Caco-2 (cell line): ENCODE results near the gene FIZ1. TPM values are rescaled to one million over a fixed set of nuclear protein-coding genes. Genes with fewer than 3 reads are reported as not detected.

Experiments used
- BruUV-seq: library from RNA; stranded (reverse); fragments of 400-500 nt; replicated peaks from 2 replicates; lab custom pipeline; 2021; lab: Mats Ljungman, UMichigan
- CTCF ChIA-PET: fragments of 300-600 bp; sonication (Branson Sonifier 250); formaldehyde crosslinking; loops from one replicate; lab custom pipeline; 2022; ENCODE audit warnings: antibody characterized with exemption; lab: Charles Lee
- POLR2A ChIA-PET: fragments of 300-600 bp; sonication (Branson Sonifier 250); formaldehyde crosslinking; loops from one replicate; lab custom pipeline; 2022; ENCODE audit warnings: antibody characterized with exemption; lab: Charles Lee
- DNase-seq, 2 experiments: peaks; one replicate each; pipeline versions ENCODE4 v3.0.0 to v3.0.0-alpha.2; 2020 to 2022
- H3K27me3 ChIP-seq: replicated peaks from 2 replicates; pipeline ENCODE4 v1.6.0; 2011; ENCODE audit warnings: low read length; ENCODE audit not compliant: control insufficient read depth, insufficient read depth
- H3K36me3 ChIP-seq: 2 replicates; pipeline ENCODE4 v1.5.1; 2011; ENCODE audit warnings: low read length; ENCODE audit not compliant: control insufficient read depth, insufficient read depth
- H3K4me1 ChIP-seq: fragments of 250-450 bp; sonication (Bioruptor Pico); 2 replicates; pipeline ENCODE4 v1.5.1; 2020; ENCODE audit warnings: mild to moderate bottlenecking
- H3K4me3 ChIP-seq: 2 replicates; pipeline ENCODE4 v1.5.1; 2011; ENCODE audit warnings: low read depth, mild to moderate bottlenecking, control low read depth, low read length
- H3K9me3 ChIP-seq: fragments of 250-450 bp; sonication (Bioruptor Pico); 2 replicates; pipeline ENCODE4 v1.5.1; 2020; ENCODE audit warnings: mild to moderate bottlenecking, moderate library complexity
- H3K27ac Mint-ChIP-seq: one replicate; pipeline ENCODE4 v1.8.0; 2022; ENCODE audit warnings: mixed read lengths; ENCODE audit not compliant: unreplicated experiment
- H3K27me3 Mint-ChIP-seq: one replicate; pipeline ENCODE4 v1.8.0; 2022; ENCODE audit warnings: mixed read lengths; ENCODE audit not compliant: insufficient read depth, unreplicated experiment
- H3K36me3 Mint-ChIP-seq: one replicate; pipeline ENCODE4 v1.8.0; 2022; ENCODE audit warnings: mild to moderate bottlenecking, mixed read lengths; ENCODE audit not compliant: insufficient read depth, unreplicated experiment
- H3K4me1 Mint-ChIP-seq: one replicate; pipeline ENCODE4 v1.8.0; 2022; ENCODE audit warnings: low read depth, mixed read lengths; ENCODE audit not compliant: unreplicated experiment
- H3K4me3 Mint-ChIP-seq: one replicate; pipeline ENCODE4 v1.8.0; 2022; ENCODE audit warnings: mild to moderate bottlenecking, moderate library complexity, mixed read lengths; ENCODE audit not compliant: unreplicated experiment
- H3K9me3 Mint-ChIP-seq: one replicate; pipeline ENCODE4 v1.8.0; 2022; ENCODE audit warnings: mixed read lengths; ENCODE audit not compliant: unreplicated experiment
- CTCF ChIP-seq, 2 experiments: fragments of 200-600 bp in 1 of 2; IDR thresholded peaks; 1 replicate in 1 of 2; 2 replicates in 1 of 2; pipeline versions ENCODE4 v1.5.1 to v1.8.0; 2011 to 2022; ENCODE audit warnings: antibody characterized with exemption in 1 of 2, control low read depth in 1 of 2, inconsistent platforms in 1 of 2, low read depth in 1 of 2, low read length in 1 of 2, mild to moderate bottlenecking in 1 of 2, moderate library complexity in 1 of 2; ENCODE audit not compliant: insufficient read depth in 1 of 2, severe bottlenecking in 1 of 2, unreplicated experiment in 1 of 2
- intact Hi-C: fragments of 100-400 bp; cut with micrococcal nuclease; formaldehyde crosslinking; loops from one replicate; pipeline ENCODE4 v1.10.0; 2022; ENCODE audit not compliant: unreplicated experiment
- total RNA-seq: library from RNA; stranded (reverse); gene quantifications from 2 replicates; pipeline ENCODE4 v1.2.3, GENCODE V29; 2022

FIZ1 gene
- total RNA-seq, 1 experiment from 2014 or later = 27.2 TPM

GRCh38 chr19:55544014-55544413 lies 55.3 kb downstream of the FIZ1 start:
- Histone ChIP-seq H3K4me1 (peaks cover 38% of the 10 kb centered on the region), H3K27me3 (no peaks in the 10 kb centered on the region), H3K9me3 (no peaks in the 10 kb centered on the region), H3K4me3 (no peak overlapping the region), H3K36me3 (no peaks in the 10 kb centered on the region)
- intact Hi-C loops = no loop called here
- Mint-ChIP-seq H3K27ac (no peak overlapping the region), H3K9me3 (peaks cover 18% of the 10 kb centered on the region), H3K27me3 (no peaks in the 10 kb centered on the region), H3K4me1 (peaks cover 21% of the 10 kb centered on the region), H3K4me3 (no peak overlapping the region), H3K36me3 (peaks cover 4% of the 10 kb centered on the region)
- DNase-seq = no peak
- TF ChIP-seq CTCF (IDR thresholded peaks at IDR 0.05; ENCODE audit: insufficient read depth in 1 of 2, low read depth in 1 of 2, low read length in 1 of 2, severe bottlenecking in 1 of 2, unreplicated experiment in 1 of 2) = no peak
- POLR2A ChIA-PET = no interaction called here
- CTCF ChIA-PET = no interaction called here
- BruUV-seq = no TSS peak

GRCh38 chr19:55543567-55543966 lies 55.8 kb downstream of the FIZ1 start:
- H3K4me1 Mint-ChIP-seq = peaks cover 21% of the 10 kb centered on the region
- Histone ChIP-seq H3K9me3 (no peaks in the 10 kb centered on the region), H3K4me1 (peaks cover 33% of the 10 kb centered on the region), H3K4me3 (no peak overlapping the region), H3K27me3 (no peaks in the 10 kb centered on the region), H3K36me3 (no peaks in the 10 kb centered on the region)
- intact Hi-C loops = no loop called here
- TF ChIP-seq CTCF (IDR thresholded peaks at IDR 0.05; ENCODE audit: insufficient read depth in 1 of 2, low read depth in 1 of 2, low read length in 1 of 2, severe bottlenecking in 1 of 2, unreplicated experiment in 1 of 2) = no peak
- peaks cover 18% of the 10 kb centered on the region for H3K9me3 Mint-ChIP-seq
- BruUV-seq = no TSS peak
- DNase-seq = no peak
- POLR2A ChIA-PET = no interaction called here
- no peaks in the 10 kb centered on the region for H3K27me3 Mint-ChIP-seq
- no peak overlapping the region for H3K27ac Mint-ChIP-seq
- no peak overlapping the region for H3K4me3 Mint-ChIP-seq
- CTCF ChIA-PET = no interaction called here
- H3K36me3 Mint-ChIP-seq = peaks cover 4% of the 10 kb centered on the region

- no TSS peak for BruUV-seq
- Histone ChIP-seq H3K4me3 (no peak overlapping the region), H3K9me3 (no peaks in the 10 kb centered on the region), H3K4me1 (peaks cover 21% of the 10 kb centered on the region), H3K36me3 (no peaks in the 10 kb centered on the region), H3K27me3 (no peaks in the 10 kb centered on the region)
- H3K36me3 Mint-ChIP-seq = peaks cover 4% of the 10 kb centered on the region
- no peaks in the 10 kb centered on the region for H3K27me3 Mint-ChIP-seq
- DNase-seq = no peak
- H3K9me3 Mint-ChIP-seq = peaks cover 18% of the 10 kb centered on the region
- POLR2A ChIA-PET = no interaction called here
- CTCF ChIA-PET = no interaction called here
- no peak for TF ChIP-seq CTCF (IDR thresholded peaks at IDR 0.05; ENCODE audit: insufficient read depth in 1 of 2, low read depth in 1 of 2, low read length in 1 of 2, severe bottlenecking in 1 of 2, unreplicated experiment in 1 of 2)
- intact Hi-C loops = no loop called here
- no peak overlapping the region for H3K27ac Mint-ChIP-seq
- peaks cover 18% of the 10 kb centered on the region for H3K4me1 Mint-ChIP-seq
- H3K4me3 Mint-ChIP-seq = no peak overlapping the region
Measured at GRCh38 chr19:55542292-55542855, 56.9 kb downstream of the FIZ1 start.

Other genes with a start within 250 kb of the FIZ1 start
- gene COX6B2, start 244.8 kb downstream of the FIZ1 start, total RNA-seq = 0.27 and 0.35 TPM in 2 replicates
- gene GARIN5B, start 236.3 kb downstream of the FIZ1 start, total RNA-seq = not detected in 2 replicates
- 0.70 and 1.1 TPM in 2 replicates for gene IL11, start 229.1 kb downstream of the FIZ1 start, total RNA-seq
- not detected in 2 replicates for gene TMEM190, start 222.7 kb downstream of the FIZ1 start, total RNA-seq
- 18.1 and 22.7 TPM in 2 replicates for gene TMEM238, start 215.2 kb downstream of the FIZ1 start, total RNA-seq
- 2,048 and 2,146 TPM in 2 replicates for gene RPL28, start 213.6 kb downstream of the FIZ1 start, total RNA-seq
- gene UBE2S, start 191.7 kb downstream of the FIZ1 start, total RNA-seq = 279 and 293 TPM in 2 replicates
- not detected in 2 replicates for gene SHISA7, start 156.2 kb downstream of the FIZ1 start, total RNA-seq
- 40.6 and 49.6 TPM in 2 replicates for gene ISOC2, start 137.9 kb downstream of the FIZ1 start, total RNA-seq
- gene C19orf85, start 134.8 kb downstream of the FIZ1 start, total RNA-seq = not detected in 2 replicates
- gene ZNF628, start 122.9 kb downstream of the FIZ1 start, total RNA-seq = 12.3 and 13.9 TPM in 2 replicates
- gene NAT14, start 114.3 kb downstream of the FIZ1 start, total RNA-seq = 40.9 and 45.2 TPM in 2 replicates
- gene SSC5D, start 111.1 kb downstream of the FIZ1 start, total RNA-seq = 0.58 and 0.86 TPM in 2 replicates
- not detected in 2 replicates for gene SBK2, start 62.4 kb downstream of the FIZ1 start, total RNA-seq
- gene SBK3, start 54.0 kb downstream of the FIZ1 start, total RNA-seq = 2.3 and 2.4 TPM in 2 replicates
- gene ZNF579, start 18.7 kb downstream of the FIZ1 start, total RNA-seq = 26.5 and 30.4 TPM in 2 replicates
- 10.8 and 11.1 TPM in 2 replicates for gene ZNF524, start 771 bp upstream of the FIZ1 start, total RNA-seq
- 13.2 and 14.5 TPM in 2 replicates for gene ZNF865, start 6.1 kb upstream of the FIZ1 start, total RNA-seq
- gene ZNF784, start 25.0 kb upstream of the FIZ1 start, total RNA-seq = 8.5 and 10.2 TPM in 2 replicates
- gene ZNF580, start 41.5 kb upstream of the FIZ1 start, total RNA-seq = 38.5 and 41.4 TPM in 2 replicates
- 46.2 and 47.4 TPM in 2 replicates for gene ZNF581, start 44.1 kb upstream of the FIZ1 start, total RNA-seq
- gene CCDC106, start 48.7 kb upstream of the FIZ1 start, total RNA-seq = 17.4 and 17.6 TPM in 2 replicates
- 289 TPM in 2 replicates for gene U2AF2, start 55.5 kb upstream of the FIZ1 start, total RNA-seq
- gene EPN1, start 75.7 kb upstream of the FIZ1 start, total RNA-seq = 197 and 201 TPM in 2 replicates
- not detected in 2 replicates for gene NLRP9, start 138.9 kb upstream of the FIZ1 start, total RNA-seq
- gene RFPL4A, start 159.6 kb upstream of the FIZ1 start, total RNA-seq = not detected in 2 replicates
- gene RFPL4AL1, start 169.6 kb upstream of the FIZ1 start, total RNA-seq = not detected in 2 replicates
- gene NLRP11, start 232.5 kb upstream of the FIZ1 start, total RNA-seq = 0.26 and 0.43 TPM in 2 replicates
- not detected in 2 replicates for gene NLRP4, start 237.0 kb upstream of the FIZ1 start, total RNA-seq